HepG2 (cell line): Measurements from ENCODE around the gene ZNF500. TPM values are rescaled to one million over a fixed set of nuclear protein-coding genes. Genes with fewer than 3 reads are reported as not detected.

Source experiments
- DPF2 ChIP-seq: sonication (generic); formaldehyde crosslinking; IDR thresholded peaks from 2 replicates; pipeline ENCODE4 v1.4.0; 2020; ENCODE audit warnings: mild to moderate bottlenecking, low read depth, missing genetic modification reagents, borderline replicate concordance
- ELK4 ChIP-seq: sonication (generic); formaldehyde crosslinking; IDR thresholded peaks from 2 replicates; pipeline ENCODE4 v1.9.0; 2021; ENCODE audit warnings: missing genetic modification reagents, borderline replicate concordance
- EZH2 ChIP-seq: conservative IDR thresholded peaks from 2 replicates; pipeline ENCODE4 v1.6.1; 2012; ENCODE audit warnings: mild to moderate bottlenecking, low read depth, low read length, moderate library complexity
- GATA4 ChIP-seq: sonication (generic); IDR thresholded peaks from 2 replicates; pipeline ENCODE4 v1.6.1; 2016; ENCODE audit warnings: antibody characterized with exemption, low read depth, borderline replicate concordance
- KLF12 ChIP-seq: sonication (generic); formaldehyde crosslinking; IDR thresholded peaks from 2 replicates; pipeline ENCODE4 v1.4.0; 2020; ENCODE audit warnings: missing genetic modification reagents, borderline replicate concordance
- MAF1 ChIP-seq: sonication (generic); formaldehyde crosslinking; IDR thresholded peaks from 2 replicates; pipeline ENCODE4 v1.5.0; 2020; ENCODE audit warnings: missing genetic modification reagents, borderline replicate concordance
- MTA1 ChIP-seq: sonication (generic); formaldehyde crosslinking; IDR thresholded peaks from 2 replicates; pipeline ENCODE4 v1.4.0; 2020; ENCODE audit warnings: missing genetic modification reagents, mild to moderate bottlenecking, borderline replicate concordance
- SCMH1 ChIP-seq: sonication (generic); formaldehyde crosslinking; IDR thresholded peaks from 2 replicates; pipeline ENCODE4 v1.9.0; 2021; ENCODE audit warnings: missing genetic modification reagents, mild to moderate bottlenecking, borderline replicate concordance
- SMYD3 ChIP-seq: sonication (generic); formaldehyde crosslinking; IDR thresholded peaks from 2 replicates; pipeline ENCODE4 v1.8.1; 2023; ENCODE audit warnings: mild to moderate bottlenecking, missing genetic modification reagents
- SNAPC4 ChIP-seq: sonication (generic); formaldehyde crosslinking; IDR thresholded peaks from 2 replicates; pipeline ENCODE4 v1.4.0; 2020; ENCODE audit warnings: mild to moderate bottlenecking, missing genetic modification reagents
- SOX13 ChIP-seq, 3 experiments: fragments of 450-650 bp in 1 of 3; sonication (generic) in 1 of 3; formaldehyde crosslinking in 1 of 3; IDR thresholded peaks in 2 of 3; conservative IDR thresholded peaks in 1 of 3; 2 replicates each; pipeline versions ENCODE4 v1.5.0 to v1.6.1; 2016 to 2020; ENCODE audit warnings: antibody characterized with exemption in 1 of 3, mild to moderate bottlenecking in 1 of 3, missing compliant biosample characterization in 1 of 3, missing genetic modification reagents in 1 of 3, moderate library complexity in 1 of 3
- YEATS2 ChIP-seq: sonication (generic); formaldehyde crosslinking; IDR thresholded peaks from 2 replicates; pipeline ENCODE4 v1.4.0; 2020; ENCODE audit warnings: missing genetic modification reagents, borderline replicate concordance
- ZBTB2 ChIP-seq: sonication (generic); formaldehyde crosslinking; IDR thresholded peaks from 2 replicates; pipeline ENCODE4 v1.8.0; 2022; ENCODE audit warnings: low read depth, missing genetic modification reagents
- ZBTB25 ChIP-seq: IDR thresholded peaks from 2 replicates; pipeline ENCODE4 v1.6.1; 2018; ENCODE audit warnings: missing genetic modification reagents
- ZFP36L1 ChIP-seq: sonication (generic); formaldehyde crosslinking; IDR thresholded peaks from 2 replicates; pipeline ENCODE4 v1.8.0; 2022; ENCODE audit warnings: mild to moderate bottlenecking, missing genetic modification reagents, moderate library complexity
- ZNF232 ChIP-seq: sonication (generic); formaldehyde crosslinking; IDR thresholded peaks from 2 replicates; pipeline ENCODE4 v1.4.0; 2020; ENCODE audit warnings: missing genetic modification reagents, borderline replicate concordance
- ZNF740 ChIP-seq: sonication (generic); formaldehyde crosslinking; IDR thresholded peaks from 2 replicates; pipeline ENCODE4 v1.4.0; 2020; ENCODE audit warnings: missing genetic modification reagents
- ZNF75D ChIP-seq: sonication (generic); formaldehyde crosslinking; IDR thresholded peaks from 2 replicates; pipeline ENCODE4 v1.8.1; 2023; ENCODE audit warnings: missing genetic modification reagents, mild to moderate bottlenecking, borderline replicate concordance
- ZSCAN9 ChIP-seq: IDR thresholded peaks from 2 replicates; pipeline ENCODE4 v1.6.1; 2016; ENCODE audit warnings: borderline replicate concordance
- polyA plus RNA-seq, 8 experiments: library from polyadenylated mRNA; depleted of rRNA in 3 of 8; stranded (reverse) in 7 of 8; unstranded in 1 of 8; fragments of >200 nt; fragmentation: Illumina TruSeq in 4 of 8; extraction: Trizol in 4 of 8; gene quantifications; 2 replicates each; pipeline versions ENCODE4 v1.2.1 to v1.2.3, GENCODE V29; 2011 to 2016; ENCODE audit warnings: low read depth in 4 of 8, missing spikeins in 1 of 8, mixed read lengths in 1 of 8; ENCODE audit not compliant: insufficient read depth in 1 of 8
- total RNA-seq, 5 experiments: library from RNA; depleted of rRNA; stranded (reverse); fragments of >200 nt; fragmentation: Illumina TruSeq; extraction: Trizol; gene quantifications; 2 replicates each; pipeline ENCODE4 v1.2.3, GENCODE V29; 2016; ENCODE audit warnings: low read depth in 1 of 5

ZNF500 gene
- total and polyA plus RNA-seq, 2 of the 13 experiments (the other 11 are each of a cell fraction or from before 2014, with no cell fraction given) = 6.1 to 12.2 TPM

- TF ChIP-seq ZNF232 (CRISPR knock-in tag) = no peak; the same call in 1 of the 2 replicates
- TF ChIP-seq ZNF75D (CRISPR knock-in tag) = no peak
- TF ChIP-seq ZSCAN9 (CRISPR knock-in tag) = no peak
- peak; percentile 39; the same call in 1 of the 2 replicates for TF ChIP-seq MTA1 (CRISPR knock-in tag)
- no peak for TF ChIP-seq SOX13 (IDR thresholded peaks at IDR 0.05)
- no peak for TF ChIP-seq SOX13 (CRISPR knock-in tag; conservative IDR thresholded peaks at IDR 0.05 in 1 of 2, IDR thresholded peaks at IDR 0.05 in 1 of 2)
- no peak for TF ChIP-seq ZNF740
- TF ChIP-seq ZBTB25 = peak; percentile 44
- TF ChIP-seq EZH2 = no peak
- TF ChIP-seq SCMH1 (CRISPR knock-in tag) = no peak
- TF ChIP-seq YEATS2 (CRISPR knock-in tag) = peak; percentile 88; the same call in 1 of the 2 replicates
- peak; percentile 27; the same call in 1 of the 2 replicates for TF ChIP-seq GATA4
- no peak for TF ChIP-seq ELK4 (CRISPR knock-in tag)
- TF ChIP-seq MAF1 = no peak
- TF ChIP-seq KLF12 (CRISPR knock-in tag) = peak; percentile 63; the same call in 1 of the 2 replicates
- TF ChIP-seq ZBTB2 (CRISPR knock-in tag) = no peak
- no peak for TF ChIP-seq ZFP36L1 (CRISPR knock-in tag)
- no peak for TF ChIP-seq SMYD3 (CRISPR knock-in tag)
- no peak for TF ChIP-seq DPF2 (CRISPR knock-in tag)
- peak; percentile 44; the same call in 1 of the 2 replicates for TF ChIP-seq SNAPC4 (CRISPR knock-in tag)
These were observed at the start of gene ZNF500 (continued) for GRCh38 chr16:4766875-4767628.
